IPS-18a (cell line): ENCODE measurements around the gene CIDEB.

Source experiments
- H3K27ac ChIP-seq: one replicate; pipeline ENCODE4 v1.5.1; 2013; ENCODE audit warnings: low read length
- H3K27me3 ChIP-seq: one replicate; pipeline ENCODE4 v1.6.1; 2013; ENCODE audit warnings: mild to moderate bottlenecking, low read length; ENCODE audit not compliant: control insufficient read depth, insufficient read depth
- H3K36me3 ChIP-seq: one replicate; pipeline ENCODE4 v1.6.1; 2013; ENCODE audit warnings: low read depth, low read length; ENCODE audit not compliant: control insufficient read depth
- H3K4me1 ChIP-seq: one replicate; pipeline ENCODE4 v1.6.1; 2013; ENCODE audit warnings: low read depth, low read length; ENCODE audit not compliant: control insufficient read depth
- H3K4me3 ChIP-seq: one replicate; pipeline ENCODE4 v1.5.1; 2013; ENCODE audit warnings: low read length
- H3K9ac ChIP-seq: one replicate; pipeline ENCODE4 v1.6.1; 2013; ENCODE audit warnings: mild to moderate bottlenecking, low read length, moderate library complexity
- H3K9me3 ChIP-seq: one replicate; pipeline ENCODE4 v1.6.1; 2013; ENCODE audit warnings: low read depth, low read length; ENCODE audit not compliant: control insufficient read depth

CIDEB gene

GRCh38 chr14:24309538-24310264, 1.9 kb upstream of the CIDEB start, which contains the start of gene LTB4R2:
Gene LTB4R2, plus strand, starts transcription at chr14:24310140. Its CDS starts 525 bp downstream, at chr14:24310665.
- Histone ChIP-seq H3K27me3 (no peaks in the 10 kb centered on the region), H3K9ac (no peak within 1 kb of the TSS), H3K4me3 (no peak within 1 kb of the TSS), H3K9me3 (no peaks in the 10 kb centered on the region), H3K4me1 (no peaks in the 10 kb centered on the region), H3K36me3 (peaks cover 25% of the 10 kb centered on the region), H3K27ac (no peak within 1 kb of the TSS)

GRCh38 chr14:24308342-24309124, 756 bp upstream of the CIDEB start:
- Histone ChIP-seq H3K9ac (no peak overlapping the region), H3K27me3 (no peaks in the 10 kb centered on the region), H3K4me1 (no peaks in the 10 kb centered on the region), H3K4me3 (no peak overlapping the region), H3K27ac (no peak overlapping the region), H3K9me3 (no peaks in the 10 kb centered on the region), H3K36me3 (peaks cover 37% of the 10 kb centered on the region)

- H3K27ac ChIP-seq = no peak overlapping the region
- H3K4me1 ChIP-seq = no peaks in the 10 kb centered on the region
- H3K36me3 ChIP-seq = peaks cover 50% of the 10 kb centered on the region
- H3K9ac ChIP-seq = no peak overlapping the region
- no peaks in the 10 kb centered on the region for H3K9me3 ChIP-seq
- H3K27me3 ChIP-seq = no peaks in the 10 kb centered on the region
- H3K4me3 ChIP-seq = no peak overlapping the region
These were observed 612 bp downstream of the CIDEB start for GRCh38 chr14:24307156-24307574.

- Histone ChIP-seq H3K4me1 (no peaks in the 10 kb centered on the region), H3K36me3 (peaks cover 55% of the 10 kb centered on the region), H3K4me3 (no peak overlapping the region), H3K9ac (no peak overlapping the region), H3K9me3 (no peaks in the 10 kb centered on the region), H3K27me3 (no peaks in the 10 kb centered on the region), H3K27ac (no peak overlapping the region)
These were observed 3.8 kb downstream of the CIDEB start for GRCh38 chr14:24304019-24304387.

GRCh38 chr14:24300326-24300980, 7.3 kb downstream of the CIDEB start:
- no peaks in the 10 kb centered on the region for H3K4me1 ChIP-seq
- H3K36me3 ChIP-seq = peaks cover 44% of the 10 kb centered on the region
- H3K27me3 ChIP-seq = no peaks in the 10 kb centered on the region
- H3K9ac ChIP-seq = peak overlapping the region; percentile 73
- H3K4me3 ChIP-seq = peak overlapping the region; percentile 89
- H3K9me3 ChIP-seq = no peaks in the 10 kb centered on the region
- H3K27ac ChIP-seq = no peak overlapping the region

- Histone ChIP-seq H3K27me3 (no peaks in the 10 kb centered on the region), H3K4me1 (no peaks in the 10 kb centered on the region), H3K4me3 (peak within 1 kb of the TSS; percentile 89), H3K9me3 (no peaks in the 10 kb centered on the region), H3K36me3 (peaks cover 36% of the 10 kb centered on the region), H3K9ac (peak within 1 kb of the TSS; percentile 73), H3K27ac (no peak within 1 kb of the TSS)
These were observed 8.3 kb downstream of the CIDEB start, which contains the start of the genes DHRS1 and NOP9 for GRCh38 chr14:24299255-24300191. Gene DHRS1, minus strand, starts transcription at chr14:24299780. Its CDS starts 674 bp downstream, at chr14:24299106. Gene NOP9, plus strand, starts transcription at chr14:24299850. Its CDS starts 105 bp downstream, at chr14:24299955.

- peaks cover 29% of the 10 kb centered on the region for H3K36me3 ChIP-seq
- no peak overlapping the region for H3K27ac ChIP-seq
- no peaks in the 10 kb centered on the region for H3K4me1 ChIP-seq
- no peaks in the 10 kb centered on the region for H3K9me3 ChIP-seq
- H3K27me3 ChIP-seq = no peaks in the 10 kb centered on the region
- peak overlapping the region; percentile 73 for H3K9ac ChIP-seq
- peak overlapping the region; percentile 89 for H3K4me3 ChIP-seq
These were observed 8.9 kb downstream of the CIDEB start for GRCh38 chr14:24298892-24299254.

- peaks cover 15% of the 10 kb centered on the region for H3K36me3 ChIP-seq
- H3K4me1 ChIP-seq = no peaks in the 10 kb centered on the region
- no peaks in the 10 kb centered on the region for H3K27me3 ChIP-seq
- H3K9me3 ChIP-seq = no peaks in the 10 kb centered on the region
- no peak overlapping the region for H3K9ac ChIP-seq
- H3K4me3 ChIP-seq = no peak overlapping the region
- H3K27ac ChIP-seq = no peak overlapping the region
These were observed 10.4 kb downstream of the CIDEB start for GRCh38 chr14:24297190-24297964.

GRCh38 chr14:24296341-24297157, 11.2 kb downstream of the CIDEB start:
- Histone ChIP-seq H3K4me3 (no peak overlapping the region), H3K27me3 (no peaks in the 10 kb centered on the region), H3K4me1 (no peaks in the 10 kb centered on the region), H3K9me3 (no peaks in the 10 kb centered on the region), H3K27ac (no peak overlapping the region), H3K36me3 (peaks cover 7% of the 10 kb centered on the region), H3K9ac (no peak overlapping the region)

GRCh38 chr14:24293525-24293924, 14.3 kb downstream of the CIDEB start:
- Histone ChIP-seq H3K9ac (no peak overlapping the region), H3K27ac (no peak overlapping the region), H3K36me3 (peaks cover 14% of the 10 kb centered on the region), H3K4me3 (no peak overlapping the region), H3K27me3 (no peaks in the 10 kb centered on the region), H3K9me3 (no peaks in the 10 kb centered on the region), H3K4me1 (no peaks in the 10 kb centered on the region)
